Common myeloid progenitor, CD34-positive (primary cell): Measurements from ENCODE around the gene ARL2BP.

Experiments
- CTCF ChIA-PET: fragments of 350-600 bp; sonication (Branson Sonifier 250); formaldehyde crosslinking; loops from one replicate; lab custom pipeline; 2021; ENCODE audit warnings: antibody characterized with exemption; lab: Charles Lee
- POLR2A ChIA-PET: fragments of 350-600 bp; sonication (Branson Sonifier 250); formaldehyde crosslinking; loops from one replicate; lab custom pipeline; 2021; ENCODE audit warnings: antibody characterized with exemption; lab: Charles Lee
- DNase-seq, 3 donors: peaks; one replicate each; pipeline versions ENCODE4 v3.0.0 to v3.0.0-alpha.2; 2013
- H3K27ac ChIP-seq, 2 experiments: 1 replicate in 1 of 2; 2 replicates in 1 of 2; pipeline ENCODE4 v1.7.0; 2013; ENCODE audit warnings: inconsistent platforms in 2 of 2, low read length in 2 of 2, mild to moderate bottlenecking in 2 of 2, low read depth in 1 of 2, moderate library complexity in 1 of 2; ENCODE audit not compliant: severe bottlenecking in 2 of 2, insufficient read depth in 1 of 2, poor library complexity in 1 of 2
- H3K27me3 ChIP-seq, 5 experiments: replicated peaks in 2 of 5; 1 replicate in 3 of 5; 2 replicates in 2 of 5; pipeline versions ENCODE4 v1.6.1 to v1.7.0; 2013; ENCODE audit warnings: low read length in 4 of 5, mild to moderate bottlenecking in 2 of 5, moderate library complexity in 2 of 5, inconsistent platforms in 1 of 5; ENCODE audit not compliant: insufficient read depth in 5 of 5, control insufficient read depth in 4 of 5
- H3K36me3 ChIP-seq, 4 experiments: 1 replicate in 2 of 4; 2 replicates in 2 of 4; pipeline versions ENCODE4 v1.6.1 to v1.7.0; 2013; ENCODE audit warnings: low read length in 3 of 4, control low read depth in 1 of 4, mild to moderate bottlenecking in 1 of 4; ENCODE audit not compliant: control insufficient read depth in 4 of 4, insufficient read depth in 4 of 4
- H3K4me1 ChIP-seq, 4 experiments: 1 replicate in 3 of 4; 2 replicates in 1 of 4; pipeline versions ENCODE4 v1.6.1 to v1.7.1; 2013; ENCODE audit warnings: low read length in 3 of 4, mild to moderate bottlenecking in 3 of 4, control low read depth in 1 of 4, inconsistent platforms in 1 of 4, moderate library complexity in 1 of 4; ENCODE audit not compliant: control insufficient read depth in 4 of 4, insufficient read depth in 4 of 4; ENCODE audit errors: control extremely low read depth in 1 of 4
- H3K4me3 ChIP-seq, 7 experiments: 1 replicate in 4 of 7; 2 replicates in 3 of 7; pipeline versions ENCODE4 v1.5.1 to v1.7.0; 2013; ENCODE audit warnings: mild to moderate bottlenecking in 7 of 7, low read length in 6 of 7, moderate library complexity in 6 of 7, inconsistent platforms in 2 of 7, low read depth in 2 of 7, control low read depth in 1 of 7; ENCODE audit not compliant: insufficient read depth in 4 of 7, control insufficient read depth in 1 of 7; ENCODE audit errors: extremely low read depth in 1 of 7
- H3K9me3 ChIP-seq, 5 experiments: 1 replicate in 4 of 5; 2 replicates in 1 of 5; pipeline versions ENCODE4 v1.6.1 to v1.7.1; 2013; ENCODE audit warnings: low read length in 4 of 5, mild to moderate bottlenecking in 2 of 5, inconsistent platforms in 1 of 5, low read depth in 1 of 5, moderate library complexity in 1 of 5; ENCODE audit not compliant: control insufficient read depth in 4 of 5, insufficient read depth in 2 of 5; ENCODE audit errors: control extremely low read depth in 1 of 5
- WGBS: methylation state at CpG from one replicate; pipeline ENCODE4 v1.1.5; 2013; ENCODE audit not compliant: insufficient coverage; 5-methylcytosine and 5-hydroxymethylcytosine counted together

Gene ARL2BP

GRCh38 chr16:57224651-57225335 lies 20.3 kb upstream of the ARL2BP start:
- no peak for DNase-seq
- Histone ChIP-seq H3K36me3 (peaks cover 21 to 77% (median 48%) of the 10 kb centered on the region in 4 experiments), H3K27ac (no peak overlapping the region), H3K27me3 (no peaks in the 10 kb centered on the region), H3K4me3 (no peak overlapping the region), H3K9me3 (no peaks in the 10 kb centered on the region), H3K4me1 (no peaks in the 10 kb centered on the region)
- ChIA-PET CTCF (no interaction called here), POLR2A (no interaction called here)
- 97% methylated on average over 3 of the region's 6 CpGs for WGBS

- Histone ChIP-seq H3K9me3 (no peaks in the 10 kb centered on the region), H3K27me3 (no peaks in the 10 kb centered on the region), H3K36me3 (peaks cover 25 to 78% (median 52%) of the 10 kb centered on the region in 4 experiments), H3K27ac (no peak overlapping the region), H3K4me1 (no peaks in the 10 kb centered on the region), H3K4me3 (no peak overlapping the region)
- DNase-seq: no peak
- ChIA-PET CTCF (interaction anchor here (2.0 kb wide), 1 partner anchor 10 kb away, joined by 6 read pairs; no protein-coding TSS in a partner anchor), POLR2A (no interaction called here)
- 100% methylated on average over 3 of the region's 7 CpGs for WGBS
Measured at GRCh38 chr16:57225978-57226377, 19.1 kb upstream of the ARL2BP start.

GRCh38 chr16:57226701-57227621 lies 18.1 kb upstream of the ARL2BP start:
- Histone ChIP-seq H3K4me3 (no peak overlapping the region), H3K27me3 (no peaks in the 10 kb centered on the region), H3K36me3 (peaks cover 23 to 79% (median 52%) of the 10 kb centered on the region in 4 experiments), H3K4me1 (no peaks in the 10 kb centered on the region), H3K9me3 (no peaks in the 10 kb centered on the region), H3K27ac (peak overlapping the region in 1 of 2 experiments; percentile 0)
- ChIA-PET CTCF (interaction anchor here (0.8 to 2.0 kb wide), 2 partner anchors 9 to 14 kb away, joined by 3 to 6 read pairs; no protein-coding TSS in a partner anchor), POLR2A (no interaction called here)
- no peak for DNase-seq
- 89% methylated on average over 1 of the region's 4 CpGs for WGBS

GRCh38 chr16:57229079-57229478 lies 16.0 kb upstream of the ARL2BP start:
- H3K36me3 ChIP-seq: peaks cover 28 to 79% (median 57%) of the 10 kb centered on the region in 4 experiments
- ChIA-PET POLR2A (no interaction called here), CTCF (no interaction called here)

GRCh38 chr16:57231821-57232350 lies 13.2 kb upstream of the ARL2BP start:
- no peak for DNase-seq
- CTCF ChIA-PET: interaction anchor here (0.5 to 1.1 kb wide), 3 partner anchors 19 to 305 kb away, joined by 3 read pairs; no protein-coding TSS in a partner anchor

More at GRCh38 chr16:57229079-57229478, 16.0 kb upstream of the ARL2BP start:
- DNase-seq: no peak
- Histone ChIP-seq H3K27me3 (no peaks in the 10 kb centered on the region), H3K4me1 (no peaks in the 10 kb centered on the region), H3K9me3 (no peaks in the 10 kb centered on the region), H3K27ac (no peak overlapping the region), H3K4me3 (no peak overlapping the region)
- WGBS: no CpG with 5 or more reads among the region's 1 CpG

GRCh38 chr16:57233944-57234706 lies 10.9 kb upstream of the ARL2BP start:
- Histone ChIP-seq H3K27me3 (no peaks in the 10 kb centered on the region), H3K9me3 (no peaks in the 10 kb centered on the region), H3K4me1 (peaks cover 0 to 14% (median 3%) of the 10 kb centered on the region in 4 experiments), H3K27ac (no peak overlapping the region), H3K36me3 (peaks cover 23 to 66% (median 45%) of the 10 kb centered on the region in 4 experiments), H3K4me3 (no peak overlapping the region)
- CTCF ChIA-PET: no interaction called here
- 86% methylated on average over 9 of the region's 9 CpGs for WGBS
- POLR2A ChIA-PET: no interaction called here
- no peak for DNase-seq

More at GRCh38 chr16:57231821-57232350, 13.2 kb upstream of the ARL2BP start:
- H3K9me3 ChIP-seq: no peaks in the 10 kb centered on the region
- POLR2A ChIA-PET: no interaction called here
- no peak overlapping the region for H3K4me3 ChIP-seq
- 100% methylated on average over 2 of the region's 3 CpGs for whole genome bisulfite sequencing
- peaks cover 25 to 74% (median 49%) of the 10 kb centered on the region in 4 experiments for H3K36me3 ChIP-seq
- no peak overlapping the region for H3K27ac ChIP-seq
- H3K27me3 ChIP-seq: no peaks in the 10 kb centered on the region
- peaks cover 0 to 14% (median 3%) of the 10 kb centered on the region in 4 experiments for H3K4me1 ChIP-seq
